Measurements from ENCODE around the gene TMSB10.

The TMSB10 gene

GRCh38 chr2:84885111-84885510 is 20.3 kb upstream of the TMSB10 start:
- Histone ChIP-seq H3K27me3 (replicated peaks; ENCODE audit: control insufficient read depth, insufficient read depth, low read length) (no peaks in the 10 kb centered on the region; the same call in 1 of the 2 replicates), H3K36me3 (ENCODE audit: control insufficient read depth, insufficient read depth, low read length) (no peaks in the 10 kb centered on the region), H3K4me3 (replicated peaks; ENCODE audit: low read depth, low read length) (no peak overlapping the region)
- no peak for TF ChIP-seq CTCF (IDR thresholded peaks at IDR 0.05; ENCODE audit: insufficient read depth, low read length, poor library complexity, severe bottlenecking)
- no peak for DNase-seq (ENCODE audit: extremely low read depth, insufficient read length)

GRCh38 chr2:84886791-84887190 is 18.7 kb upstream of the TMSB10 start:
- no peaks in the 10 kb centered on the region for H3K27me3 ChIP-seq (replicated peaks; ENCODE audit: control insufficient read depth, insufficient read depth, low read length)
- no peak for TF ChIP-seq CTCF (IDR thresholded peaks at IDR 0.05; ENCODE audit: insufficient read depth, low read length, poor library complexity, severe bottlenecking)
- no peak for DNase-seq (ENCODE audit: extremely low read depth, insufficient read length)
- H3K36me3 ChIP-seq (ENCODE audit: control insufficient read depth, insufficient read depth, low read length) = no peaks in the 10 kb centered on the region
- no peak overlapping the region for H3K4me3 ChIP-seq (replicated peaks; ENCODE audit: low read depth, low read length)

GRCh38 chr2:84888401-84889276 is 16.8 kb upstream of the TMSB10 start:
- H3K27me3 ChIP-seq (replicated peaks; ENCODE audit: control insufficient read depth, insufficient read depth, low read length) = no peaks in the 10 kb centered on the region
- peak overlapping the region; percentile 39 for H3K4me3 ChIP-seq (replicated peaks; ENCODE audit: low read depth, low read length)
- no peak for TF ChIP-seq CTCF (IDR thresholded peaks at IDR 0.05; ENCODE audit: insufficient read depth, low read length, poor library complexity, severe bottlenecking)
- H3K36me3 ChIP-seq (ENCODE audit: control insufficient read depth, insufficient read depth, low read length) = no peaks in the 10 kb centered on the region
- DNase-seq (ENCODE audit: extremely low read depth, insufficient read length) = no peak

GRCh38 chr2:84889332-84889731 is 16.1 kb upstream of the TMSB10 start:
- Histone ChIP-seq H3K4me3 (replicated peaks; ENCODE audit: low read depth, low read length) (no peak overlapping the region), H3K27me3 (replicated peaks; ENCODE audit: control insufficient read depth, insufficient read depth, low read length) (no peaks in the 10 kb centered on the region), H3K36me3 (ENCODE audit: control insufficient read depth, insufficient read depth, low read length) (no peaks in the 10 kb centered on the region)
- TF ChIP-seq CTCF (IDR thresholded peaks at IDR 0.05; ENCODE audit: insufficient read depth, low read length, poor library complexity, severe bottlenecking) = no peak
- DNase-seq (ENCODE audit: extremely low read depth, insufficient read length) = no peak

GRCh38 chr2:84891355-84892010 is 14.0 kb upstream of the TMSB10 start:
- DNase-seq (ENCODE audit: extremely low read depth, insufficient read length) = no peak
- no peaks in the 10 kb centered on the region for H3K36me3 ChIP-seq (ENCODE audit: control insufficient read depth, insufficient read depth, low read length)
- TF ChIP-seq CTCF (IDR thresholded peaks at IDR 0.05; ENCODE audit: insufficient read depth, low read length, poor library complexity, severe bottlenecking) = no peak
- no peaks in the 10 kb centered on the region for H3K27me3 ChIP-seq (replicated peaks; ENCODE audit: control insufficient read depth, insufficient read depth, low read length)
- H3K4me3 ChIP-seq (replicated peaks; ENCODE audit: low read depth, low read length) = no peak overlapping the region

Measured in GM06990 (cell line).